GM18505 (cell line): ENCODE data around the gene MYO3B.
"Not testable (repeated sequence)": the region's sequence is repeated elsewhere in the genome, so short reads cannot be mapped to it uniquely, and the experiment has no call there.

ENCODE experiments used
- ATAC-seq: cut with Tn5 transposase; IDR thresholded peaks from one replicate; pipeline ENCODE4 v1.9.1; 2021; ENCODE audit not compliant: unreplicated experiment
- POLR2A ChIP-seq: IDR thresholded peaks from 4 replicates; pipeline ENCODE4 v1.6.1; 2011; ENCODE audit warnings: borderline replicate concordance; ENCODE audit not compliant: insufficient read depth, insufficient read length; ENCODE audit errors: extremely low read depth

The MYO3B gene

GRCh38 chr2:170456914-170457313 lies 279.0 kb downstream of the MYO3B start:
- ATAC-seq: no peak

DNA sequence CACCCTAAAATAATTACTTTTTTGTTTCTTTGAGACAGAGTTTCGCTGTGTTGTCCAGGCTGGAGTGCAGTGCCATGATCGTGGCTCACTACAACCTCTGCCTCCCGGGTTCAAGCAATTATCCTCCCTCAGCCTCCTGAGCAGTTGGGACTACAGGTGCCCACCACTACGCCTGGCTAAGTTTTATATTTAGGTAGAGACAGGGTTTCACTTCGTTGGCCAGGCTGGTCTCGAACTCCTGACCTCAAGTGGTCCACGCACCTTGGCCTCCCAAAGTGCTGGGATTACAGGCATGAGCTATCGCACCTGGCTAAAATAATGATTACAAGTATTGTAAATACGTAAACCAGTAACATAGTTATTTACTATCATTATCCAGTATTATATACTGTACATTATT lies 279.8 kb downstream of the MYO3B start:
- no peak for TF ChIP-seq POLR2A
- ATAC-seq: no peak

More at GRCh38 chr2:170456914-170457313, 279.0 kb downstream of the MYO3B start:
- no peak for TF ChIP-seq POLR2A

DNA sequence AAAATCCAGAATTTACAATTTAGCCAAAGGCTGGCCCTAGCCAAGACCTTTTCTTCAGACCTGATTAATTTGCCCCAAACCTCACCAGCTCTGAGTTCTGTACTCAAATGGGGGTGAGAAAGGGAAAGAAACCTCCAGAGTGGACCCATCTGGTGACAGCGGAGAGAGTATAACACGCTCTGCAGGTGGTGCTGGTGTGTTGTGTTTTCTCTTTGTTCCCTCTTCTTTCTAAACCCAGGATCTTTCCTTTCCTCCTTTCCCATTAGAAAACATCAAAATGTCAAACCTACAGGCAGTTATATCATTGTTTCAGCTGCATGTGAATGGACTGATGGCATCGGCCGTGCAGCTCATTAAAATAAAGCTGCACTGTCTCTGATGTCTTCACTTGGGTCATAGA lies 283.9 kb downstream of the MYO3B start:
- no peak for TF ChIP-seq POLR2A
- ATAC-seq: no peak

DNA sequence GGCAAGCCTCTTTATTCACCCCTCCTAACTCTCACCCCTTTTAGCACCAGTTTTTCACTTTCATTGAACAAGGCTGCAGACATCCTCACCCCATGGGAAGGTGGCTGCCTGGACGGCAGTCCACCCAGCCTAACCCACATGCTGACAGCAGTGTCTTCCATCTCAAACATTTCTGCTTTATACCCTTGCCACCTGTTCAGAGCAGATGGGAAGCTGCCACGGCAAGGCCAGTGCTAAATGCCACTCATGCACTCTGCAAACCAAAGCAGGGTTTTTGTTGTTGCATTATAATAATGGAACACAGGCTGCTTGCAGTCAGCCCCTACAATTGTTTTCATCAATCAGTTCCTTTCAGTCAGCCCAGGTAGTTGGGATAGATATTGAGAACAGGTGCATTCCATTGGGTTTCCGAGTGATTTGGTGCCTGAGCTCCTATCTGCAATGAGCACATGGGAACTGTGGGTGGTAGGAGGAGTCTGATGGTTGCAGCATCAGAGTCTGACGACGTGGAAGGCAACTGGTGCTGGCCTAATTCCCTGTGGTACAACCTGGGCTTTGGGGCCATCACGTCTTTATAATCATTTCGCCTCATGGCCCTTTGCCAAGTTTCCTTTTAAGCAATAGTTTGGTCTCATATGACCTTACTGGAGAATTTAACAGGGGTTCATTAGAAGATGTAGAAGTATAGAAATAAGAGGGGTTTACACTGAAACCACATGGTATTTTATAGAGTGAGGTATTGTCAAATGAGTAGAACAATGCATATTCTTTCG lies 284.7 kb downstream of the MYO3B start:
- ATAC-seq: no peak
- TF ChIP-seq POLR2A: no peak

GRCh38 chr2:170463206-170463537 lies 285.2 kb downstream of the MYO3B start:
- no peak for ATAC-seq
- no peak for TF ChIP-seq POLR2A

DNA sequence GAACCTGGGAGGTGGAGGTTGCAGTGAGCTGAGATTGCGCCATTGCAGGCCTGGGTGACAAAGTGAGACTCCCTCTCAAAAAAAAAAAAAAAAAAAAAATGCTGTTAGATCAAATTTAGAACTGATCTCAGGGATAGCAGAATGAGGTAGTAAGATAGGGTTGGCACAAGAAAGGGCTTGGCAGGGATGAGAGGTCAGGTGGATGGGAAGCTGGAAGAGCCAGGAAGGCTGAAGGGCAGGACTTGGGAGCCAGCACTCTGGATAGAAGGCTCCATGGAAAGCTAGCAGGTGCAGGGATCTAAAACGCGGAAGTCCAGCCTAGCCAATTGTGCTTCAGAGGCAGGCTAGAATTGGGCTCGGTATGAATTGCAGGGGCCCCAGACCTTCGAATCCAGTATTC lies 286.3 kb downstream of the MYO3B start:
- no peak for TF ChIP-seq POLR2A
- no peak for ATAC-seq

GRCh38 chr2:170465241-170465640 lies 287.3 kb downstream of the MYO3B start:
- ATAC-seq: no peak
- TF ChIP-seq POLR2A: no peak

- no peak for TF ChIP-seq POLR2A
Measured at GRCh38 chr2:170466632-170467031, 288.7 kb downstream of the MYO3B start.

GRCh38 chr2:170467568-170468422 lies 289.8 kb downstream of the MYO3B start:
- no peak for ATAC-seq
- no peak for TF ChIP-seq POLR2A

More at GRCh38 chr2:170466632-170467031, 288.7 kb downstream of the MYO3B start:
- no peak for ATAC-seq

DNA sequence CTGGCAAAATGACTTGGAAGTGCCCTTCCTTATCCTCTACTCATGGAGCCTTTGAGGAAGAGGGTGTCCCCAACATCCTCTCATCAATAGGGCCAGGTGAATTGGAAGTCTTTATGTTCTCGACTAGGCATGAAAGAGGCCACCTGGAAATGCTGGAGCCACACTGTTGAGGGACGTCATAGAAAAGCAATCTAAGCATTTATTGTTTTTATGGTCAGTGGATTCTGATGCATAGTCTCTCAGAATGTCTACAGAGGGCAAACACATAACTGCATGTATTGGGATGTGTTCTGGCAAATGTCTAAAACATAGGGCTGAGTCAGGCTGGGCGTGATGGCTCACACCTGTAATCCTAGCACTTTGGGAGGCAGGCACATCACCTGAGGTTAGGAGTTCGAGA lies 290.6 kb downstream of the MYO3B start:
- TF ChIP-seq POLR2A: no peak
- no peak for ATAC-seq

DNA sequence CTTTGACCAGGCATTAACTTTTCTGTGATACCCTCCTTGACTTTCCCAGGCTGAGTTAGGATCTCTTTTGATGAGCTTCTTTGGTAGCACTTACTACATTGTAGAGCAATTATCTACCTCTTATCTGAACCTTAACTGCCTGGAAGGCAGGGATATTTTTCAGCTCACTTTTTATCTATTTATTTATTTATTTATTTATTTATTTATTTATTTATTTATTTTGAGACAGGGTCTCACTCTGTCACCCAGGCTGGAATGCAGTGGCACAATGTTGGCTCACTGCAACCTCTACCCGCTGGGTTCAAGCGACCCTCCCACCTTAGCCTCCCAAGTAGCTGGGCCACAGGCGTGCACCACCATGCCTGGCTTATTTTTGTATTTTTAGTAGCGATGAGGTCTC lies 294.6 kb downstream of the MYO3B start:
- not testable (repeated sequence) for ATAC-seq

- no peak for TF ChIP-seq POLR2A
- no peak for ATAC-seq
Measured at GRCh38 chr2:170475878-170476277, 297.9 kb downstream of the MYO3B start.

DNA sequence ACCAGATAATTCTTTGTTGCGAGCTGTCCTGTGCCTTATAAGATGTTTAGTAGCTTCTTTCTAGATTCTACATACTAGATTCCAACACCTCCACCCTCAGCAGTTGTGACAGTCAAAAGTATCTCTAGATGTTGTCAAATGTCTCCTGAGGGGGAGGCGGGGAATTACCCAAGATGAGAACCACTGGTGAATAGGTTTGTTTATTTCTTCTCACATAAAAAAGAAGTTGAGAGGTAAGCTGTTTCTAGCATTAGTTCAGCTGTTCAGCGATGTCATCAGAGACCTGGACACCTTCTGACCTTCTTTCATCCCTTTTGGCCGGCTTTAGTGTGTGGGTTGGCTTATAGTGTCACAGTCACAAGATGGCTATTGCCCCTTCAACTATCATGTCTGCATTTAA lies 299.7 kb downstream of the MYO3B start:
- no peak for TF ChIP-seq POLR2A
- no peak for ATAC-seq

GRCh38 chr2:170481201-170481600 lies 303.3 kb downstream of the MYO3B start:
- TF ChIP-seq POLR2A: no peak
- no peak for ATAC-seq
